ENCODE data around the gene ZPBP2. TPM values are rescaled to one million over a fixed set of nuclear protein-coding genes. Genes with fewer than 3 reads are reported as not detected.

Gene ZPBP2
- polyA plus RNA-seq, 1 donor from 2014 or later: not detected

- Histone ChIP-seq H3K9ac (ENCODE audit: low read length) (no peak overlapping the region), H3K4me3 (ENCODE audit: low read length) (no peak overlapping the region), H3F3A (ENCODE audit: insufficient read depth, low read length, poor library complexity, severe bottlenecking) (no peaks in the 10 kb centered on the region), H3K27ac (ENCODE audit: low read length) (no peak overlapping the region), H4K20me1 (ENCODE audit: insufficient read depth) (no peaks in the 10 kb centered on the region), H3K27me3 (ENCODE audit: insufficient read depth, low read depth, low read length) (no peaks in the 10 kb centered on the region), H3K36me3 (ENCODE audit: insufficient read depth, low read length) (no peaks in the 10 kb centered on the region), H3K79me2 (replicated peaks; ENCODE audit: insufficient read depth, low read length) (no peaks in the 10 kb centered on the region), H3K9me3 (ENCODE audit: low read length) (no peaks in the 10 kb centered on the region), H3K9me2 (ENCODE audit: insufficient read depth, low read length) (no peaks in the 10 kb centered on the region), H3K4me2 (ENCODE audit: low read length) (no peak overlapping the region), H2AFZ (ENCODE audit: low read depth, low read length) (no peak overlapping the region)
- TF ChIP-seq EZH2 (IDR thresholded peaks at IDR 0.05; ENCODE audit: borderline replicate concordance, insufficient read depth, low read length, poor library complexity, severe bottlenecking): no peak
- no peak for TF ChIP-seq EP300 (conservative IDR thresholded peaks at IDR 0.05; ENCODE audit: poor library complexity, severe bottlenecking)
- no peak for TF ChIP-seq MXI1 (conservative IDR thresholded peaks at IDR 0.05; ENCODE audit: poor library complexity, severe bottlenecking)
- no peak for TF ChIP-seq RAD21 (conservative IDR thresholded peaks at IDR 0.05)
- TF ChIP-seq CTCF (IDR thresholded peaks at IDR 0.05; ENCODE audit: poor library complexity, severe bottlenecking): no peak
- TF ChIP-seq TAF1 (IDR thresholded peaks at IDR 0.05; ENCODE audit: low read depth): no peak
- no peak for TF ChIP-seq REST (IDR thresholded peaks at IDR 0.05; ENCODE audit: borderline replicate concordance)
- no peak for TF ChIP-seq SMC3 (conservative IDR thresholded peaks at IDR 0.05; ENCODE audit: poor library complexity)
- TF ChIP-seq POLR2AphosphoS5 (IDR thresholded peaks at IDR 0.05): no peak
Measured at GRCh38 chr17:39838057-39838456, 29.9 kb upstream of the ZPBP2 start.

GRCh38 chr17:39838784-39839183 is 29.2 kb upstream of the ZPBP2 start:
- Histone ChIP-seq H2AFZ (ENCODE audit: low read depth, low read length) (no peak overlapping the region), H3K27ac (ENCODE audit: low read length) (no peak overlapping the region), H3K36me3 (ENCODE audit: insufficient read depth, low read length) (no peaks in the 10 kb centered on the region), H3F3A (ENCODE audit: insufficient read depth, low read length, poor library complexity, severe bottlenecking) (no peaks in the 10 kb centered on the region), H3K27me3 (ENCODE audit: insufficient read depth, low read depth, low read length) (no peaks in the 10 kb centered on the region), H4K20me1 (ENCODE audit: insufficient read depth) (no peaks in the 10 kb centered on the region), H3K9ac (ENCODE audit: low read length) (no peak overlapping the region), H3K4me2 (ENCODE audit: low read length) (no peak overlapping the region), H3K9me3 (ENCODE audit: low read length) (no peaks in the 10 kb centered on the region), H3K4me3 (ENCODE audit: low read length) (no peak overlapping the region), H3K9me2 (ENCODE audit: insufficient read depth, low read length) (no peaks in the 10 kb centered on the region), H3K79me2 (replicated peaks; ENCODE audit: insufficient read depth, low read length) (no peaks in the 10 kb centered on the region)
- TF ChIP-seq RAD21 (conservative IDR thresholded peaks at IDR 0.05) (no peak), REST (IDR thresholded peaks at IDR 0.05; ENCODE audit: borderline replicate concordance) (no peak), MXI1 (conservative IDR thresholded peaks at IDR 0.05; ENCODE audit: poor library complexity, severe bottlenecking) (no peak), CTCF (IDR thresholded peaks at IDR 0.05; ENCODE audit: poor library complexity, severe bottlenecking) (no peak), TAF1 (IDR thresholded peaks at IDR 0.05; ENCODE audit: low read depth) (no peak), EZH2 (IDR thresholded peaks at IDR 0.05; ENCODE audit: borderline replicate concordance, insufficient read depth, low read length, poor library complexity, severe bottlenecking) (no peak), SMC3 (conservative IDR thresholded peaks at IDR 0.05; ENCODE audit: poor library complexity) (no peak), POLR2AphosphoS5 (IDR thresholded peaks at IDR 0.05) (no peak), EP300 (conservative IDR thresholded peaks at IDR 0.05; ENCODE audit: poor library complexity, severe bottlenecking) (no peak)

Measured in neural cell (in vitro differentiated cells).